T1000 (cell line): ENCODE results near the gene MACO1.
A peak's percentile ranks its signal among the peaks of the same experiment; 100 is the strongest.

Source experiments
- DNase-seq: peaks from one replicate; lab custom pipeline; 2025; ENCODE audit warnings: mixed read lengths; lab: John Stamatoyannopoulos, UW

The MACO1 gene

DNA sequence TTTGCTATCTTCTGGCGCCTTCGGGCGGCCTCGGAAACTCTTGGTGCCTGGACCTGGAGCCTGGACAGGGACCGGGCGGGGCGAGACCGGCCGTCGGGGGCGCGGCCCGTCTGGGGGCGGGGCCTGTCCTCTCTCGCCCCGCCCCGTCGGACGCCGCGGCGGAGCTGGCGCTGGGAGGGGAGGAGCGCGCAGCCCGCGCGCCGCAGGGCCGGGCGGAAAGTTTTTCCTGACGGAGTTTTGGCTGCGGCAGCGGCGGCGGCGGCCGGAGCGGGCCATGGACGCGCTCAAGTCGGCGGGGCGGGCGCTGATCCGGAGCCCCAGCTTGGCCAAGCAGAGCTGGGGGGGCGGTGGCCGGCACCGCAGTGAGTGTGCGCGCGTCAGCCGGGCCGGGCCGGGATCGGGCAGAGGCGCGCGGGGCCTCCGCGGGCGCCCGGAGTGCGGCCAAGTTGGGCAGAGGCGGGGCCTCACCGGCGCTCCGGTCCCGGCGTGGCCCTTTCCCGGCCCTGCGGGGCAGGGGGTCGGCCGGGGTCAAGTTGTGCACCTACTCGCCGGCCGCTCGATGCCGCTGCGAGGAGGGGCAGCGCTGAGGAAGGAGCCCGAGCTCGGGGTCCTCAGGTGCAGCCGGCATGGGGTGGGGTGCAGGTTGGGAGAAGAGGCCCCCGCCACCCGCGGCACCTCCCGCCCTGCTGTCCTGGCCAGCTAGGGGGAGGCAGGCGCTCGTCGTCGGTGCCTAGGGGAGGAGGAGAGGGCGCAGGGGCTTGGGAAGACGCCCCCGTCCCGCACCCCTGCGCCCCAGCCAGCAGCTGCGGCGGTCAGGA is 112.9 kb downstream of the MACO1 start, which contains the start of gene LDLRAP1:
TSS of gene LDLRAP1 (plus strand) at position 182 of the 818 bp plus-strand sequence. CDS start at position 275, 93 bp downstream.
- peak; percentile 74 for DNase-seq

DNA sequence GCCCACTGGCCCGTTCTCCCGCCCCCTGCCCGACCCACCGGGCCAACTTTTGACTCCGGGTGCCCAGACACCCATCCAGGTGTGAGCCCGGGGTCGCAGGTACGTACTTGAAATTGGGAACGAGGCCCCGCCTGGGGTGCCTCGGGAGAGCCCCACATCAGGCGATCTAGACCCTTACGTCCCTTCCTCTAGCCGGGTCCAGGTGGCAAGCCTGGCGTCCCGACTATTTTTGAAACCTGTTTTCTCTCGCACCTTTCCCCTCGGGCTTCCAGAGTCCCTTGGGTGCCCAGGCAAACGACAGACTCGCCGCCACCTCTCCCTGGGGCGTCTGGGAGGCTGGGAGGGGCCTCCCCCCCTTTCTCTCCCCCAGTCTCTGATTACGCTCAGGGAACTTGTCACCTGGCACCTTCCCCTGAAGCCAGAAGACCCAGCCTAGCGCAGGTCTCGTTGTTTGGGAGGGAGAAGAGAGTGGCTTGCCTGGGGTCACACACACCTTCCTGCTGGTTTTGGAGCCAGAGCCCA is 113.6 kb downstream of the MACO1 start:
- no peak for DNase-seq

DNA sequence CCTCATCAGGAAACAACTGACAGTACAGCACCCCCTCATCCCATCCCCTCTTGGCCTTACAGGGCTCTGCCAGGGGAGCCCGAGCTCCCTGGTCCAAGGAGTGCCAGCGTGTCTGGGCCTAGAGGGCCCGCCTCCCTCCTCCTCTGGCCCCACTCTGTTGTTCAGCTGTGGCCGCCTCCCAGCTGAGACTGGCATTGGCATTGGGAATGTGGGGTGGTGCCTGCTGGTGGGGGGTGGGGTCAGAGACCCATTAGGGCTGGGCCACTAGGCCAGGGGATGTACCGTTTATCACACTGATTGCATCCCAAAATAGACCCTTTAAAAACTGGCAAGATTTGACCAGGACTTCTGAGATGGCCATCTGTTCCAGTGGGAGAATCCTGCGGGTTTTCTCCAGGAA is 114.1 kb downstream of the MACO1 start:
- peak; percentile 51 for DNase-seq

DNA sequence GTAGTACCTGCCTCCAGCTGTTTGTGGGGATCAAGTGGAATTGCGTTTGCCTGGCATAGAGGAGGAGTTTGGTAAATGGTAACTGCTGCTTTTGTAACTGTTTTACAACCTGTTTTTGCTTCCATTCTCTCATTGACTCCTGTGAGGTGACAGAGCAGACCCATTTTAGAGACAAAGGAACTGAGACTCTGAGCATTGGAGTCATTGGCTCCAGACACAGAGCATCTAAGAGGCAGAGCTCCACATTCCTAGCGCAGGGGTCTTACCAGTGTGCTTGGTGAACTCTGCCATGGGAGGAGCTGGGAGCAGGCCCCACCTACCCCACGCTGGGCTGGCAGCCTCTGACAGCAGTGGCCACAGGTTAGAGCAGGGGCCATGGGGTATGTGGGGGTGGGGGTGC is 115.1 kb downstream of the MACO1 start:
- no peak for DNase-seq

DNA sequence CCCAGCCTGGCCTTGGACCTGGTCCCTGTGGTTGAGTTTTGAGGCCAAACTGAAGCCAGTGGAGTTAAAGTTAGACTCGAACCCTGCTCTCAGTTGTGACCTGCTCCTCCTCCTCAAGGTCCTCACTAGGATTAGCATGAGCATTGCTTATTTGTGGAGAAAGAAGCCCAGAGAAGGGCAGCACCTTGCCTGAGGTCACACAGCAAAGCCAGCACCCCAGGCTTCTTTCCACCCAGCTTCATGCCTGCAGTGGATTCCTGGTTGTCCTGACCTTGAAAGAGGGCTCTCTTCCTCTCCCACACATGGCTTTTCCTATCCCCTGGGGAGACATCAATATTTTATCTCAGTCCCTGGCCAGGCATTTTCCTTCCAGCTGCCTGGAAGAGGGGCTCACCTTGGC is 115.5 kb downstream of the MACO1 start:
- no peak for DNase-seq

DNA sequence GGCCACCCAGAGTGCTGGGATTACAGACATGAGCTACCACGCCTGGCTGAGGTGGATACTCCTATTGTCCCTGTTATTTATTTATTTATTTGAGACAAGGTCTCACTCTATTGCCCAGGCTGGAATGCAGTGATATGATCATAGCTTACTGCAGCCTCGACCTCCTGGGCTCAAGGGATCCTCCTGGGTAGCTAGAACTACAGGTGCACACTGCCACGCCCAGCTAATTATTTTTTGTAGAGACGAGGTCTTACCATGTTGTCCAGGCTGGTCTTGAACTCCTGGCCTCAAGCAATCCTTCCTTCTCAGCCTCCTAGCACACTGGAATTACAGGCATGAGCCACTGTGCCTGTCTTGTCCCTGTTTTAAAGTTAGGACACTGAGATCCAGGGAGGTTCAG is 117.9 kb downstream of the MACO1 start:
- DNase-seq: no peak

DNA sequence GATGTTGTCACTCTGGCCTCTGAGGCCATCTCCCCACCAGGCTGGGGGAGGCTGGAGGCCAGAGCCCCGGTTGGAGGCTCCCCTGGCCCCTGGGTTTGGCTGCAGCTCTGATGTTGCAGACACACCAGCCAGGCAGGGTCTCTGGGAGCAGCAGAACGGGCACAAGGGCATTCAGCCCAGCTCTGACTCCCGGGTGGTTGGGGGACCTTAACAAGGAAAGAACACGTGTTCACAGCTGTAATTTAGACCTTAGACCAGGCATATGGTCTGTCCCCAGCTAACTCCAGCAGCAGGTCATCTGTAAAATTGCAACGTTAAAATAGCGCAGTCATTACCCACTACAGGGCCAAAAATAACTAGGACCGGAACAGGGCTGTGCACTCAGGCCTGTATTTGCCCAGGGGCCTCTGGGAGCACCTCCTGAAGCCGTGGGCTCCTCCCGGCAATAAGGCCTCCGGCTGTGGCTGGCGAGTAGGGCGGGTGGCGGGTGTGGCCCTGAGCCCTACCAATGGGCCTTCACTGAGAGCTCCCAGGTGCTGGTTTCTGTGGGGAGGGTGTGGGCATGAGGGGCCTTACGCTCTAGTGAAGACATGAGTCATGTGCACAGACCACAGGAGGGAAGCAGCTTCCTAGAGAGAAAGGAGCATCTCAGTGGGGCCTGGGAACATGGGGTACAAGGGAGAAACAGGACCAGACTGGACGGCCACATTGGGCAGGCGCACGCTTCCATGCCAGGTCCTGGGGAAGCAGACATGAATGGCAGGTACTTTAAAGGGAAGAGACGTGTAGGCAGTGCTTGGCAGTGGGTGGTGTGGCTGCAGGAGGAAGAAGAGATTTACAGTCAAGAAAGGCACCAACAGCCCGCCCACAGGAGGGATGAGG is 118.8 kb downstream of the MACO1 start:
- no peak for DNase-seq
